IMR-90 (cell line): Measurements from ENCODE around the gene GGT6. TPM values are rescaled to one million over a fixed set of nuclear protein-coding genes. Genes with fewer than 3 reads are reported as not detected.

Source experiments
- ATAC-seq: fragments of 200-7000 bp; cut with Tn5 transposase; 2 replicates; pipeline ENCODE4 v1.9.1; 2020; ENCODE audit warnings: low read depth, mild to moderate bottlenecking, moderate library complexity
- BruUV-seq: library from RNA; stranded (reverse); fragments of 400-500 nt; replicated peaks from 2 replicates; lab custom pipeline; 2021; lab: Mats Ljungman, UMichigan
- CTCF ChIA-PET: fragments of 300-600 bp; formaldehyde crosslinking; extraction: SDS; loops from one replicate; lab custom pipeline; 2021; ENCODE audit warnings: antibody characterized with exemption; lab: Yijun Ruan, JAX
- POLR2A ChIA-PET: fragments of 300-600 bp; sonication (Branson Sonifier 250); formaldehyde crosslinking; loops from one replicate; lab custom pipeline; 2022; ENCODE audit warnings: antibody characterized with exemption; ENCODE audit not compliant: unreplicated experiment; lab: Charles Lee
- DNase-seq: peaks from one replicate; pipeline ENCODE4 v3.0.0; 2013
- H2AFZ ChIP-seq: replicated peaks from 2 replicates; pipeline ENCODE3; 2013; ENCODE audit warnings: low read length, mild to moderate bottlenecking; ENCODE audit not compliant: poor library complexity
- H2AK5ac ChIP-seq: 2 replicates; pipeline ENCODE4 v1.6.1; 2013; ENCODE audit warnings: low read depth, low read length, inconsistent platforms
- H2AK9ac ChIP-seq: replicated peaks from 2 replicates; pipeline ENCODE3; 2013; ENCODE audit warnings: mild to moderate bottlenecking, low read depth, low read length, moderate library complexity; ENCODE audit not compliant: poor library complexity
- H2BK120ac ChIP-seq: 2 replicates; pipeline ENCODE4 v1.6.1; 2013; ENCODE audit warnings: low read depth, low read length, inconsistent platforms
- H2BK15ac ChIP-seq: 3 replicates; pipeline ENCODE4 v1.6.1; 2013; ENCODE audit warnings: low read depth, low read length, inconsistent platforms
- H2BK20ac ChIP-seq: 2 replicates; pipeline ENCODE4 v1.6.1; 2013; ENCODE audit warnings: low read depth, mild to moderate bottlenecking, inconsistent platforms, low read length, moderate library complexity
- H2BK5ac ChIP-seq: 2 replicates; pipeline ENCODE4 v1.6.1; 2013; ENCODE audit warnings: mild to moderate bottlenecking, low read depth, low read length, inconsistent platforms; ENCODE audit not compliant: poor library complexity, severe bottlenecking
- H3K14ac ChIP-seq: replicated peaks from 2 replicates; pipeline ENCODE4 v1.6.1; 2013; ENCODE audit warnings: low read depth, low read length, inconsistent platforms
- H3K18ac ChIP-seq: 2 replicates; pipeline ENCODE4 v1.6.1; 2013; ENCODE audit warnings: low read depth, low read length, control low read depth
- H3K23ac ChIP-seq: 2 replicates; pipeline ENCODE4 v1.6.1; 2013; ENCODE audit warnings: low read depth, low read length, inconsistent platforms
- H3K27ac ChIP-seq: 2 replicates; pipeline ENCODE4 v1.5.1; 2013; ENCODE audit warnings: mild to moderate bottlenecking, control low read depth, low read length; ENCODE audit not compliant: insufficient read depth
- H3K27me3 ChIP-seq: 2 replicates; pipeline ENCODE4 v1.6.1; 2013; ENCODE audit warnings: low read length; ENCODE audit not compliant: control insufficient read depth, insufficient read depth
- H3K36me3 ChIP-seq: 2 replicates; pipeline ENCODE4 v1.6.1; 2013; ENCODE audit warnings: low read length, mixed read lengths; ENCODE audit not compliant: control insufficient read depth, insufficient read depth
- H3K4ac ChIP-seq: 2 replicates; pipeline ENCODE4 v1.6.1; 2013; ENCODE audit warnings: low read depth, low read length, inconsistent platforms
- H3K4me1 ChIP-seq: 2 replicates; pipeline ENCODE4 v1.6.1; 2013; ENCODE audit warnings: low read length, mixed read lengths; ENCODE audit not compliant: control insufficient read depth, insufficient read depth
- H3K4me2 ChIP-seq: 2 replicates; pipeline ENCODE4 v1.6.1; 2013; ENCODE audit warnings: low read depth, mild to moderate bottlenecking, control low read depth, low read length, moderate library complexity
- H3K4me3 ChIP-seq: 2 replicates; pipeline ENCODE4 v1.5.1; 2013; ENCODE audit warnings: low read depth, mild to moderate bottlenecking, control low read depth, low read length, moderate library complexity; ENCODE audit not compliant: insufficient read depth
- H3K56ac ChIP-seq: 2 replicates; pipeline ENCODE4 v1.6.1; 2013; ENCODE audit warnings: low read length, inconsistent platforms; ENCODE audit not compliant: insufficient read depth; ENCODE audit errors: extremely low read depth
- H3K79me1 ChIP-seq, 2 experiments: 2 replicates each; pipeline ENCODE4 v1.6.1; 2013; ENCODE audit warnings: low read length in 2 of 2, inconsistent platforms in 1 of 2, low read depth in 1 of 2
- H3K9ac ChIP-seq: 2 replicates; pipeline ENCODE4 v1.6.1; 2013; ENCODE audit warnings: low read depth, low read length, control low read depth
- H3K9me1 ChIP-seq: 2 replicates; pipeline ENCODE4 v1.6.1; 2013; ENCODE audit warnings: low read length, inconsistent platforms; ENCODE audit not compliant: insufficient read depth
- H3K9me3 ChIP-seq: 2 replicates; pipeline ENCODE4 v1.6.1; 2013; ENCODE audit warnings: low read length; ENCODE audit not compliant: control insufficient read depth, insufficient read depth
- H4K20me1 ChIP-seq: 2 replicates; pipeline ENCODE4 v1.6.1; 2013; ENCODE audit warnings: low read length, inconsistent platforms; ENCODE audit not compliant: insufficient read depth
- H4K5ac ChIP-seq: 2 replicates; pipeline ENCODE4 v1.6.1; 2013; ENCODE audit warnings: mild to moderate bottlenecking, low read depth, low read length, control low read depth
- H4K8ac ChIP-seq, 2 experiments: 2 replicates each; pipeline ENCODE4 v1.6.1; 2013; ENCODE audit warnings: low read depth in 2 of 2, low read length in 2 of 2, control low read depth in 1 of 2, inconsistent platforms in 1 of 2
- H4K91ac ChIP-seq: 2 replicates; pipeline ENCODE4 v1.6.1; 2013; ENCODE audit warnings: low read depth, low read length, inconsistent platforms; ENCODE audit not compliant: insufficient read depth
- MAZ ChIP-seq: IDR thresholded peaks from 2 replicates; pipeline ENCODE4 v1.6.1; 2012; ENCODE audit warnings: low read depth, mild to moderate bottlenecking, low read length, improper control_type of control experiment, moderate library complexity, borderline replicate concordance
- MXI1 ChIP-seq: IDR thresholded peaks from 2 replicates; pipeline ENCODE4 v1.6.1; 2012; ENCODE audit warnings: low read depth, mild to moderate bottlenecking, low read length, moderate library complexity, borderline replicate concordance
- RAD21 ChIP-seq: IDR thresholded peaks from 2 replicates; pipeline ENCODE4 v1.6.1; 2012; ENCODE audit warnings: low read length, improper control_type of control experiment
- WGBS, 2 experiments: methylation state at CpG; one replicate each; pipeline versions ENCODE4 v1.1.5 to v1.1.7; 2013; ENCODE audit warnings: missing lambda C conversion rate in 2 of 2; ENCODE audit not compliant: insufficient read length in 1 of 2; ENCODE audit errors: extremely low coverage in 2 of 2; 5-methylcytosine and 5-hydroxymethylcytosine counted together
- dilution Hi-C: fragments of 300-500 bp; cut with HindIII; formaldehyde crosslinking; loops from one replicate; pipeline ENCODE4 v1.14.3; 2018; ENCODE audit warnings: low sequenced_read_pairs; ENCODE audit not compliant: unreplicated experiment
- in situ Hi-C: fragments of 300-500 bp; cut with MboI; formaldehyde crosslinking; loops from 3 replicates; pipeline ENCODE4 v1.14.3; 2019; ENCODE audit warnings: low sequenced_read_pairs, inconsistent platforms, mixed read lengths
- intact Hi-C: fragments of 100-400 bp; cut with micrococcal nuclease; formaldehyde crosslinking; loops from 2 replicates; pipeline ENCODE4 v1.10.0; 2022
- polyA plus RNA-seq, 3 experiments: library from polyadenylated mRNA; depleted of rRNA; stranded (reverse); fragments of >200 nt; gene quantifications; 2 replicates each; pipeline ENCODE4 v1.2.3, GENCODE V29; 2012; ENCODE audit warnings: low replicate concordance in 1 of 3
- total RNA-seq: library from RNA; depleted of rRNA; stranded (reverse); fragments of >200 nt; gene quantifications from 2 replicates; pipeline ENCODE4 v1.2.3, GENCODE V29; 2012
- TF ChIP-seq, protein P1 (sequence below): fragments of 150-350 bp; IDR thresholded peaks from 2 replicates; pipeline ENCODE4 v1.6.1; 2016; ENCODE audit warnings: low read depth, mild to moderate bottlenecking, low read length, moderate library complexity, borderline replicate concordance

GGT6 gene
- total and polyA plus RNA-seq, 2 of the 4 experiments (the other 2 are of a cell fraction) = not detected

DNA sequence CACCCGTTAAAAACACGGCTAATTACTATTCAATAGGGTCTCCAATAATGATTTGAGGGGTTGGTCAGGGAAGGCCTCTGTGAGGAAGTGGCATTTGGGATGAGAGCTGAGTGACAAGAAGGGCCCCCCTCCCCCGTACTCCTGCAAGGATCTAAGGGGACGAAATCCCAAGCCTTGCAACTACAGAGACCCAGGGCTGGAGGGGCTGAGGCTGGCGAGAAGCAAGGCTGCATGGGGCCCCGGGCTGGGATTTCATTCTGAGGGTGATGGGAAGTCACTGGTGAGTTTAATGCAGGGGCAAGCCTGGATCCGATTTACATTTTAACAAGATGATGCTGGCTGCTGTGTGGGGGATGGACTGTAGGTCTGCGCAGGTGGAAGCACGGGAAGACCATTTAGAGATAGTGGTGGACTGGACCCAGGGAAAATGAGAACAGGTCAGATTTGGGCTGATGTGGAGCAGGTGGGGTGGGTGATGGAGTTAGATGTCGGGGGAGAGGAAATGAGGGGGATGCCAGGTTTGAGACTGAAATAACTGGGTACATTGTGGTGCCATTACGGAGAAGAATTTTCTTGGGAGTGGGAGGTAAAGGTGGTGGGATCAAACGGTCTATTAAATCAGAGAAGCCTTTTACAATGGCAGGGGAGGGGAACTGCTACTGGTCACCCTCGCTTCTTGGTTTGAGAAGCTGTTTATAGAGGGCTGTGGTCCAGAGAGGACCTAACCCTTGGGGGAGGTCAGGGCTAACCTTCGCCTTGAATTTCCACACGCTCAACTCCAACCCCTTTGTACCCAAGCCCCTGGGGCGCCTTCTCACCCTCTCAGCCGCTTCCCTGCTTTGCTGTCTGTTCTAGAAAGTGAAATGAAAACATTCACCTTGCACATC is 4.3 kb downstream of the GGT6 start:
- Histone ChIP-seq H3K4me2 (peak overlapping the region; percentile 74), H4K8ac (peak overlapping the region; percentile 82 to 96), H2AFZ (peak overlapping the region; percentile 97), H3K9ac (peak overlapping the region; percentile 75), H3K4me1 (peaks cover 8% of the 10 kb centered on the region), H4K20me1 (no peaks in the 10 kb centered on the region), H2AK9ac (peak overlapping the region; percentile 69), H3K9me3 (no peaks in the 10 kb centered on the region), H2BK120ac (no peak overlapping the region), H4K5ac (peak overlapping the region; percentile 88), H3K4ac (peak overlapping the region; percentile 84), H2AK5ac (peak overlapping the region; percentile 72), H2BK5ac (peak overlapping the region; percentile 74), H3K36me3 (peaks cover 13% of the 10 kb centered on the region), H3K18ac (no peak overlapping the region; the same call in 1 of the 2 replicates), H3K9me1 (0 out of 2 replicates have a peak, but pooled peaks cover 2% of the 10 kb centered on the region), H3K23ac (peak overlapping the region; percentile 43), H4K91ac (peak overlapping the region; percentile 64), H3K79me1 (peaks cover 9 to 33% of the 10 kb centered on the region in 2 experiments), H2BK15ac (no peak overlapping the region), H3K27me3 (no peaks in the 10 kb centered on the region; the same call in 1 of the 2 replicates), H3K4me3 (peak overlapping the region; percentile 61), H3K27ac (peak overlapping the region; percentile 7; the same call in 1 of the 2 replicates), H3K56ac (no peak overlapping the region), H3K14ac (peak overlapping the region; percentile 92), H2BK20ac (no peak overlapping the region)
- ChIA-PET POLR2A (no interaction called here), CTCF (interaction anchor here (1.0 kb wide), 1 partner anchor 10 kb away, joined by 3 read pairs; no protein-coding TSS in a partner anchor)
- intact Hi-C loops (loop anchor here (5.0 kb wide), 1 partner anchor 134 kb away; no protein-coding TSS in a partner anchor), dilution Hi-C loops (no loop called here), in situ Hi-C loops (loop anchor here (10.0 kb wide), 1 partner anchor 61 kb away; the partner anchor contains the start of gene SPNS2)
- ATAC-seq (no peak), DNase-seq (no peak)
- TF ChIP-seq, protein P1, sequence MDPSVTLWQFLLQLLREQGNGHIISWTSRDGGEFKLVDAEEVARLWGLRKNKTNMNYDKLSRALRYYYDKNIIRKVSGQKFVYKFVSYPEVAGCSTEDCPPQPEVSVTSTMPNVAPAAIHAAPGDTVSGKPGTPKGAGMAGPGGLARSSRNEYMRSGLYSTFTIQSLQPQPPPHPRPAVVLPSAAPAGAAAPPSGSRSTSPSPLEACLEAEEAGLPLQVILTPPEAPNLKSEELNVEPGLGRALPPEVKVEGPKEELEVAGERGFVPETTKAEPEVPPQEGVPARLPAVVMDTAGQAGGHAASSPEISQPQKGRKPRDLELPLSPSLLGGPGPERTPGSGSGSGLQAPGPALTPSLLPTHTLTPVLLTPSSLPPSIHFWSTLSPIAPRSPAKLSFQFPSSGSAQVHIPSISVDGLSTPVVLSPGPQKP = no peak
- TF ChIP-seq RAD21 (no peak), MXI1 (no peak), MAZ (no peak)
- 57 to 100% methylated on average over 1 to 3 of the region's 17 CpGs for WGBS, 2 experiments
- no TSS peak for BruUV-seq
